Activated CD4-positive, alpha-beta memory T cell treated with anti-CD3 and anti-CD28 coated beads for 36 hours (primary cell): ENCODE results near the gene PABPN1. TPM values are rescaled to one million over a fixed set of nuclear protein-coding genes. Genes with fewer than 3 reads are reported as not detected.
"Not testable (repeated sequence)": the region's sequence is repeated elsewhere in the genome, so short reads cannot be mapped to it uniquely, and the experiment has no call there.

Experiments
- CTCF ChIA-PET: fragments of 350-600 bp; sonication (Branson Sonifier 250); formaldehyde crosslinking; loops from one replicate; lab custom pipeline; 2021; ENCODE audit warnings: antibody characterized with exemption, inconsistent platforms; lab: Charles Lee
- POLR2A ChIA-PET: fragments of 350-600 bp; sonication (Branson Sonifier 250); formaldehyde crosslinking; loops from one replicate; lab custom pipeline; 2021; ENCODE audit warnings: antibody characterized with exemption; lab: Charles Lee
- DNase-seq: peaks from one replicate; pipeline ENCODE4 v3.0.0-alpha.2; 2020
- H3K27ac Mint-ChIP-seq: one replicate; pipeline ENCODE4 v1.8.0; 2021; ENCODE audit warnings: mixed read lengths
- H3K27me3 Mint-ChIP-seq: one replicate; pipeline ENCODE4 v1.8.0; 2021; ENCODE audit warnings: mixed read lengths
- H3K36me3 Mint-ChIP-seq: one replicate; pipeline ENCODE4 v1.8.0; 2021; ENCODE audit warnings: mixed read lengths
- H3K4me1 Mint-ChIP-seq: one replicate; pipeline ENCODE4 v1.8.0; 2021; ENCODE audit warnings: low read depth, mixed read lengths
- H3K4me3 Mint-ChIP-seq: one replicate; pipeline ENCODE4 v1.8.0; 2021; ENCODE audit warnings: mild to moderate bottlenecking, mixed read lengths
- H3K9me3 Mint-ChIP-seq: one replicate; pipeline ENCODE4 v1.8.0; 2021; ENCODE audit warnings: mixed read lengths
- intact Hi-C: fragments of 100-400 bp; cut with micrococcal nuclease; formaldehyde crosslinking; loops from one replicate; pipeline ENCODE4 v1.15.1; 2023
- total RNA-seq, 2 experiments: library from RNA; stranded (reverse); gene quantifications; one replicate each; pipeline ENCODE4 v1.2.3, GENCODE V29; 2021

Gene PABPN1
- total RNA-seq, 2 experiments from 2014 or later, result 198 to 209 TPM

DNA sequence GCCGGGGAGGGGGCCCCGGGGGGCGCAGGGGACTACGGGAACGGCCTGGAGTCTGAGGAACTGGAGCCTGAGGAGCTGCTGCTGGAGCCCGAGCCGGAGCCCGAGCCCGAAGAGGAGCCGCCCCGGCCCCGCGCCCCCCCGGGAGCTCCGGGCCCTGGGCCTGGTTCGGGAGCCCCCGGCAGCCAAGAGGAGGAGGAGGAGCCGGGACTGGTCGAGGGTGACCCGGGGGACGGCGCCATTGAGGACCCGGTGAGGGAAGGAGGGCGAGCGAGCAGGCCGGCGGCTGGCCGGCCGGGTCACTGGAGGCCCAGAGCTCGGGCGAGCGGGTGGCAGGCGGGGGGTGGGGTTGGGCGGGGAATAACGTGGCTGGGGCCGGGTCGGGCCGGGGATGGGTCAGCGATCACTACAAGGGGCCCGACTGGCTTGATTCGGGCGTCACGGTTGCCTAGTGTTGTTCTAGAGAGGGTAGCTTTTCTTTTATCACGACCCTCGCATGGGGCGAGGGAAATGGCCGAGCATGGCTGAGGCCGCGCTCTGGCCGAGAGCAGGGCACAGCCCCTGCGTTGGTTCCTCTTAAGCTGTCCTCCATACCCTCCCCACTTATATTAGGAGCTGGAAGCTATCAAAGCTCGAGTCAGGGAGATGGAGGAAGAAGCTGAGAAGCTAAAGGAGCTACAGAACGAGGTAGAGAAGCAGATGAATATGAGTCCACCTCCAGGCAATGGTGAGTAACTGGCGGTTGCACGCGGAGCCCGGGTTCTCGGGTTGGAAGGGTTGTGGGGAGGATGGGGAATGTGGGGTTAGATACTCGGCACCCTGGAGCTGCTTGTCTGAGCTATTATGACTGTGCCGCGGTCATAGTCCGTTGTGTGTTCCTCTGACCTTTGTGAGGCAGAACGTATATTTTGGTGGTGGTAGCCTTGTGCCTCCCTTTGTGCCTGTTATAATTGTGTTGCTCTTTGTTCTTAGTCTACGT, 603 bp downstream of the PABPN1 start:
- no peaks in the 10 kb centered on the region for H3K27me3 Mint-ChIP-seq
- peak overlapping the region; percentile 89 for H3K27ac Mint-ChIP-seq
- ChIA-PET CTCF (interaction anchor here (0.6 to 4.8 kb wide), 20 partner anchors 11 to 920 kb away, joined by 3 to 76 read pairs (median 5); partner anchors contain the start of genes CDH24, HOMEZ, PPP1R3E and TINF2), POLR2A (interaction anchor here (0.6 to 4.5 kb wide), 11 partner anchors 9 to 1129 kb away, joined by 3 to 102 read pairs (median 4); partner anchors contain the start of genes ACIN1, C14orf119, HOMEZ and PPP1R3E)
- peak overlapping the region; percentile 78 for H3K4me3 Mint-ChIP-seq
- no peaks in the 10 kb centered on the region for H3K9me3 Mint-ChIP-seq
- DNase-seq, result peak; percentile 86
- intact Hi-C loops, result loop anchor here (1.0 to 2.0 kb wide), 7 partner anchors 21 to 792 kb away; partner anchors contain the start of genes ACIN1, C14orf119, DCAF11 and HOMEZ
- H3K4me1 Mint-ChIP-seq, result peaks cover 23% of the 10 kb centered on the region
- H3K36me3 Mint-ChIP-seq, result peaks cover 24% of the 10 kb centered on the region

GRCh38 chr14:23322568-23323517, 1.6 kb downstream of the PABPN1 start:
- POLR2A ChIA-PET, result interaction anchor here (0.6 to 4.5 kb wide), 9 partner anchors 8 to 1128 kb away, joined by 3 to 102 read pairs (median 4); partner anchors contain the start of genes ACIN1, C14orf119, HOMEZ and PPP1R3E
- Mint-ChIP-seq H3K27me3 (no peaks in the 10 kb centered on the region), H3K9me3 (no peaks in the 10 kb centered on the region), H3K4me1 (peaks cover 23% of the 10 kb centered on the region), H3K27ac (peak overlapping the region; percentile 89), H3K36me3 (peaks cover 24% of the 10 kb centered on the region), H3K4me3 (peak overlapping the region; percentile 78)
- intact Hi-C loops, result loop anchor here (2.0 kb wide), 1 partner anchor 234 kb away; the partner anchor contains the start of gene THTPA
- DNase-seq, result no peak
- CTCF ChIA-PET, result interaction anchor here (0.6 to 4.8 kb wide), 14 partner anchors 10 to 265 kb away, joined by 3 to 76 read pairs (median 8); partner anchors contain the start of genes CDH24, HOMEZ, PPP1R3E and ZFHX2

DNA sequence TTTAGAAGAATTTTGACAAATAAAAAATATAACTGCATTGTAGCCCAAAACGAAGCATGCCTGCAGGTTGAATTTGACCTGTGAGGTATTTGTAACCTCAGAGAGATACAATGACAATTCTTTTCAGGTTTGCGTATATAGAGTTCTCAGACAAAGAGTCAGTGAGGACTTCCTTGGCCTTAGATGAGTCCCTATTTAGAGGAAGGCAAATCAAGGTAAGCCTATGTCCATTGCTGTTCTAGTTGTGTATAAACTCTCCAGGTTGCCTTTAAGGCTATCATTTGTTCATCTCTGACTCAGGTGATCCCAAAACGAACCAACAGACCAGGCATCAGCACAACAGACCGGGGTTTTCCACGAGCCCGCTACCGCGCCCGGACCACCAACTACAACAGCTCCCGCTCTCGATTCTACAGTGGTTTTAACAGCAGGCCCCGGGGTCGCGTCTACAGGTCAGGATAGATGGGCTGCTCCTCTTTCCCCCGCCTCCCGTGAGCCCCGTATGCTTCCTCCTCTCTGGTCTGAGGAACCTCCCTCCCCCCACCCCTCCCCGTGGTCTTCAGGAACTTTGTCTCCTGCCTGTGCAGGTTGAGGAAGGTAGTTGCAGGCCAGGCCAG, 2.7 kb downstream of the PABPN1 start:
- CTCF ChIA-PET, result interaction anchor here (1.1 to 4.8 kb wide), 4 partner anchors 23 to 232 kb away, joined by 3 to 76 read pairs (median 12); partner anchors contain the start of gene PPP1R3E
- H3K36me3 Mint-ChIP-seq, result peaks cover 24% of the 10 kb centered on the region
- intact Hi-C loops, result loop anchor here (2.0 kb wide), 1 partner anchor 233 kb away; the partner anchor contains the start of gene THTPA

DNA sequence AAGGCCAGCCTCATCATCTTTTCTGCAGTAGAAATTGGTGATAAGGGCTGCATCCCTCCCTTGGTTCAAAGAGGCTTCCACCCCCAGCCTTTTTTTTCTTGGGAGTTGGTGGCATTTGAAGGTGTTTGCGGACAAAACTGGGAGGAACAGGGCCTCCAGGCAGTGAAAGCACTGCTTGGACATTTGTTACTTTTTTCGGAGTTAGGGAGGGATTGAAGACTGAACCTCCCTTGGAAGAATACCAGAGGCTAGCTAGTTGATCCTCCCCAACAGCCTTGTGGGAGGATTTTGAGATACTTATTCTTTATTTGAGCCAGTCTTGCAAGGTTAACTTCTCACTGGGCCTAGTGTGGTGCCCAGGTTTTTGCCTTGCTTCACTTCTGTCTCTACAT, 3.2 kb downstream of the PABPN1 start:
- H3K9me3 Mint-ChIP-seq, result no peaks in the 10 kb centered on the region
- no peak overlapping the region for H3K4me3 Mint-ChIP-seq
- no peak overlapping the region for H3K27ac Mint-ChIP-seq
- CTCF ChIA-PET, result interaction anchor here (1.1 to 4.8 kb wide), 2 partner anchors 23 to 56 kb away, joined by 3 to 76 read pairs; partner anchors contain the start of gene PPP1R3E
- POLR2A ChIA-PET, result no interaction called here
- H3K4me1 Mint-ChIP-seq, result peaks cover 29% of the 10 kb centered on the region
- intact Hi-C loops, result no loop called here
- no peak for DNase-seq
- peaks cover 24% of the 10 kb centered on the region for H3K36me3 Mint-ChIP-seq
- no peaks in the 10 kb centered on the region for H3K27me3 Mint-ChIP-seq

More for the DNA sequence above, 2.7 kb downstream of the PABPN1 start:
- no peak for DNase-seq
- Mint-ChIP-seq H3K27ac (no peak overlapping the region), H3K4me1 (peaks cover 29% of the 10 kb centered on the region), H3K27me3 (no peaks in the 10 kb centered on the region), H3K9me3 (no peaks in the 10 kb centered on the region), H3K4me3 (no peak overlapping the region)
- POLR2A ChIA-PET, result no interaction called here

DNA sequence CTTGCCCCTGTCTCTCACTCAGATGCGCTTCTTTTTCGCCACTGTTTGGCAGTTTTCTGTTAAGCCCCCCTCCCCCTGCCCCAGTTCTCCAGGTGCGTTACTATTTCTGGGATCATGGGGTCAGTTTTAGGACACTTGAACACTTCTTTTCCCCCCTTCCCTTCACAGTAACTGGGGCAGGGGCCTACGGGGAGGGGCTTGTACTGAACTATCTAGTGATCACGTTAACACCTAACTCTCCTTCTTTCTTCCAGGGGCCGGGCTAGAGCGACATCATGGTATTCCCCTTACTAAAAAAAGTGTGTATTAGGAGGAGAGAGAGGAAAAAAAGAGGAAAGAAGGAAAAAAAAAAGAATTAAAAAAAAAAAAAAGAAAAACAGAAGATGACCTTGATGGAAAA, 3.7 kb downstream of the PABPN1 start:
- CTCF ChIA-PET, result interaction anchor here (1.1 kb wide), 1 partner anchor 55 kb away, joined by 3 read pairs; no protein-coding TSS in a partner anchor

GRCh38 chr14:23325746-23326145, 4.5 kb downstream of the PABPN1 start:
- not testable (repeated sequence) for H3K9me3 Mint-ChIP-seq, H3K27me3 Mint-ChIP-seq, H3K4me3 Mint-ChIP-seq, DNase-seq, H3K27ac Mint-ChIP-seq
- H3K4me1 Mint-ChIP-seq, result peaks cover 21% of the 10 kb centered on the region
- peaks cover 24% of the 10 kb centered on the region for H3K36me3 Mint-ChIP-seq
- intact Hi-C loops, result loop anchor here (5.0 kb wide), 1 partner anchor 37 kb away; no protein-coding TSS in a partner anchor
- ChIA-PET CTCF (interaction anchor here (0.9 to 5.9 kb wide), 5 partner anchors 34 to 234 kb away, joined by 3 to 108 read pairs (median 6); partner anchors contain the start of gene HOMEZ), POLR2A (interaction anchor here (1.2 to 1.7 kb wide), 2 partner anchors 53 to 55 kb away, joined by 3 to 5 read pairs; no protein-coding TSS in a partner anchor)

More for the DNA sequence above, 3.7 kb downstream of the PABPN1 start:
- Mint-ChIP-seq H3K27me3 (no peaks in the 10 kb centered on the region), H3K36me3 (peaks cover 24% of the 10 kb centered on the region), H3K4me3 (no peak overlapping the region), H3K4me1 (peaks cover 24% of the 10 kb centered on the region), H3K9me3 (no peaks in the 10 kb centered on the region), H3K27ac (no peak overlapping the region)
- POLR2A ChIA-PET, result interaction anchor here (1.2 kb wide), 1 partner anchor 56 kb away, joined by 3 read pairs; no protein-coding TSS in a partner anchor
- intact Hi-C loops, result loop anchor here (5.0 kb wide), 1 partner anchor 37 kb away; no protein-coding TSS in a partner anchor
- no peak for DNase-seq

DNA sequence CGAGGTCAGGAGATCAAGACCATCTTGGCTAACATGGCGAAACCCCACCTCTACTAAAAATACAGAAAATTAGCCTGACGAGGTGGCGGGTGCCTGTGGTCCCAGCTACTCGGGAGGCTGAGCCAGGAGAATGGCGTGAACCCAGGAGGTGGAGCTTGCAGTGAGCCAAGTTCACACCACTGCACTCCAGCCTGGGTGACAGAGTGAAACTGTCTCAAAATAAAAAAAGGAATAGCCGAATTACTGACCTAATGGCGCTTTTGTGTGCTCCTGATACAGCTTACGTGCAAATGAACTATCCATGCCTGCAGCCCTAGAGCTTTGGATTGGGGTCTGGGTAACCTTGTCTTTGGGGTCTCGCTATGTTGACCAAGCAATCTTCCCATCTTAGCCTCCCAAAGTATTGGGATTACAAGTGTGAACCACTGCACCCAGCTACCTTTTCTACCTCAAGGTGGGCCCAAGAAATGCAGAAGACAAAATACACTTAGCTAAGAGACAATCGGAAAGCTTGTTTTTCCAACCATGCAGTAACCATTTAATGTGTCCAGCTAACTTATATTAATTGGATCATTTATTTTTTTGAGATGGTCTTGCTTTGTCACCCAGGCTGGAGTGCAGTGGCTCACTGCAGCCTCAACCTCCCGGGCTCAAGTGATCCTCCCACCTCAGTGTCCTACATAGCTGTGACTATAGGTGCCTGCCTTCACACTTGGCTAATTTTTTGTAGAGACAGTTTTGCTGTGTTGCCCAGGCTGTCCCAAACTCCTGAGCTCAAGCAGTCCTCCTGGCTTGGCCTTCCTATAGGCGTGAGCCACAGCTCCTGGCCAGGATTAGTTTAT, 5.5 kb downstream of the PABPN1 start:
- DNase-seq, result no peak
- POLR2A ChIA-PET, result interaction anchor here (0.6 to 1.7 kb wide), 6 partner anchors 40 to 320 kb away, joined by 3 to 5 read pairs (median 3); no protein-coding TSS in a partner anchor
- H3K4me1 Mint-ChIP-seq, result peaks cover 21% of the 10 kb centered on the region
- CTCF ChIA-PET, result interaction anchor here (0.9 to 5.9 kb wide), 17 partner anchors 9 to 237 kb away, joined by 3 to 108 read pairs (median 4); partner anchors contain the start of genes ACIN1, C14orf119 and HOMEZ
- intact Hi-C loops, result loop anchor here (5.0 kb wide), 1 partner anchor 36 kb away; no protein-coding TSS in a partner anchor
- H3K9me3 Mint-ChIP-seq, result no peaks in the 10 kb centered on the region
- peaks cover 24% of the 10 kb centered on the region for H3K36me3 Mint-ChIP-seq
- no peak overlapping the region for H3K4me3 Mint-ChIP-seq
- H3K27ac Mint-ChIP-seq, result no peak overlapping the region
- peaks cover 3% of the 10 kb centered on the region for H3K27me3 Mint-ChIP-seq

DNA sequence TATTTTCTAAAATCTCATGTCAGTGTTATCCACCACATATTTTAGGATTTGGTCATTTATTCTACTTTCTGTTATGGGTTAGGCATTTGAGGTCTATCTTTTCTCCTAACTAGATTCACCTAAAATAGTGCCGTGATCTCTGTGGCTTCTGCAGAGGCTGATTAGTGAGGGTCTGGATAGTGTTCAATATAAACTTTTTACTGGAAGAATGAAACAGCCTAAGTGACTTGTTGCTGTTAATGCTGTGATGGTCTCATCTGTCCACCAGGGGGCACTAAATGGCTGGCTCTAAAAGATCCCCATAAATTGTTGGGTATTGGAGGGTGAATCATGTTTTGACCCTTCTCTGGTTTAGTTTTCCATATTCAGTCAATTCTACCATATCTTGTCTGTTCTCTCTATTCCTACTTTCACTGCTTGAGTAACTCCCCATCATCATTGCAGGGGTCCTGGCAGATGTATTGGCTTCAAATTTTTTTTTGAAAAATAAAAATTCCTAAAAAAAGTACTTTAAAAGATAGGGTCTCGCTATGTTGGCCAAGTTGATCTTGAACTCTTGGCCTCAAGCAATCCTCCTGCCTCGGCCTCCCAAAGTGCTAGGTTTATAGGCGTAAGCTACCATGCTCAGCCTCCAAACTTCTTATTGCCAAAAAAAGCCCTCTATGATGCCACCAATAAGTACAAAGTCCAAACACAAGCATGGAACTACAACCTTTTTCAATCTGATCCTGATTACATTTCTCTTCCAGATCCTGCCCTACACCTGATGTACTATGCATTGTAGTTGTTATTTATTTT, 6.9 kb downstream of the PABPN1 start:
- Mint-ChIP-seq H3K27ac (no peak overlapping the region), H3K27me3 (peaks cover 3% of the 10 kb centered on the region), H3K4me1 (peaks cover 13% of the 10 kb centered on the region), H3K9me3 (no peaks in the 10 kb centered on the region), H3K4me3 (no peak overlapping the region), H3K36me3 (peaks cover 16% of the 10 kb centered on the region)
- POLR2A ChIA-PET, result interaction anchor here (0.6 to 1.1 kb wide), 2 partner anchors 26 to 321 kb away, joined by 3 read pairs; partner anchors contain the start of gene PPP1R3E
- intact Hi-C loops, result loop anchor here (1.0 to 5.0 kb wide), 4 partner anchors 34 to 141 kb away; partner anchors contain the start of gene NGDN
- peak; percentile 78 for DNase-seq
- CTCF ChIA-PET, result interaction anchor here (1.0 to 5.9 kb wide), 6 partner anchors 8 to 235 kb away, joined by 3 to 108 read pairs (median 4); no protein-coding TSS in a partner anchor

DNA sequence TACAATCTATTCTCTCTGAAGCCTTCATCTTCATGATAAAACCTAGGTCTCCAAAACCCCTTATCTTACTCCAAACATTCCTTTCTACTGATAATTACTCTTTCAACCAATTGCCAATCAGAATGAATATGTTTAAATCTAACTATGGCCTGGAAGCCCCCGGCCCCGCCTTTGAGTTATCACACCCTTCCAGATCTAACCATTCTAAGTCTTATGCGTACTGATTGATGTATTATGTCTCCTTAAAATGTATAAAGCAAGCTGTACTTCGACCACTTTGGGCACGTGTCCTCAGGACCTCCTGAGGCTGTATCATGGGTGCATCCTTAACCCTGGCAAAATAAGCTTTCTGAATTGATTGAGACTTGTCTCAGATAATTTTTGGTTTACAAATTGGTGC, 14.4 kb downstream of the PABPN1 start:
- ChIA-PET POLR2A (no interaction called here), CTCF (interaction anchor here (1.2 to 4.0 kb wide), 2 partner anchors 8 to 44 kb away, joined by 5 to 22 read pairs; no protein-coding TSS in a partner anchor)
- Mint-ChIP-seq H3K4me3 (no peak overlapping the region), H3K9me3 (peaks cover 3% of the 10 kb centered on the region), H3K27me3 (peaks cover 12% of the 10 kb centered on the region), H3K4me1 (no peaks in the 10 kb centered on the region), H3K36me3 (peaks cover 1% of the 10 kb centered on the region), H3K27ac (no peak overlapping the region)
- no peak for DNase-seq
- intact Hi-C loops, result no loop called here
